HT-29 (cell line): ENCODE measurements around the gene PRR12. TPM values are rescaled to one million over a fixed set of nuclear protein-coding genes. Genes with fewer than 3 reads are reported as not detected.

Source experiments
- DNase-seq: peaks from one replicate; pipeline ENCODE4 v3.0.0-alpha.2; 2015; ENCODE audit warnings: low spot score
- total RNA-seq: library from RNA; depleted of rRNA; stranded (reverse); fragments of >200 nt; shearing (Covaris generic); gene quantifications from 2 replicates; pipeline ENCODE4 v1.2.3, GENCODE V29; 2014

PRR12 gene
- total RNA-seq, 1 experiment from 2014 or later: 15.3 TPM

DNA sequence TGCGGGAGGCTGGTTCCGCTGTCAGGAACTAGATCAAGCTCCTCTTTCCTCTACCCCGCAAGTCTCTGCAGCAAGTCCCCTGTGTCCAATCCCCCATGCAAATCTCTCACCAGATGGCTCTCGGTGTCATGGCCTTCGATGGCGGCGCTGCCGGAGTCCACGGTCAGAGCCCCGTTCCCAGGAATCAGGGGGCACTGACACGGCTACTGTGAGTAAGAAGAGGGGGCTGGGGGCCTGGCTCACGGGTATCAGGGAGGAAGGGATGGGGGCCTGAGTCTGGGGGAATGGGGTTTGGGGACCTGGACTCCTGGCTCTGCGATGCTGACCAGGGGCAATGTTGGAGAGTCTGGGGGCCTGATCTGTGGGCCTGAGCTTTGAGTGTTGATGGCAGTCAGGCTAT is 55.0 kb downstream of the PRR12 start:
- no peak for DNase-seq

DNA sequence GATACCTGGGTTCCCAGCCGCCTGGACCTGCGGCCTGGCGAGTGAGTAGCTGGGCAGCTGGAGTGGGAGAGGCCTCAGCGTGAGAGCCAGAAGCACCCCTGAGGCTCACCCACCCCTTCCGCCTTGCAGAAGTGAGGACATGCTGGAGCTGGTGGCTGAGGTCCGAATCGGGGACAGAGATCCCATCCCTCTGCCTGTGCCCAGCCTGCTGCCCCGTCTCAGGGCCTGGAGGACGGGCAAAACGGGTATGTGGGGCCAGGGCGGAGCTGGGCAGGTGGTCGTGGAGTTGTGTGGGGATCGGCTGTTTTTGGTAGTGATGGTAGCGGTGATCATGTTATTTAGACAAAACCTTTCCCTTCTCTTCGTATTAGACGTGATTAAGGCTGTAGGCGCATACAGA is 55.6 kb downstream of the PRR12 start:
- DNase-seq: no peak

DNA sequence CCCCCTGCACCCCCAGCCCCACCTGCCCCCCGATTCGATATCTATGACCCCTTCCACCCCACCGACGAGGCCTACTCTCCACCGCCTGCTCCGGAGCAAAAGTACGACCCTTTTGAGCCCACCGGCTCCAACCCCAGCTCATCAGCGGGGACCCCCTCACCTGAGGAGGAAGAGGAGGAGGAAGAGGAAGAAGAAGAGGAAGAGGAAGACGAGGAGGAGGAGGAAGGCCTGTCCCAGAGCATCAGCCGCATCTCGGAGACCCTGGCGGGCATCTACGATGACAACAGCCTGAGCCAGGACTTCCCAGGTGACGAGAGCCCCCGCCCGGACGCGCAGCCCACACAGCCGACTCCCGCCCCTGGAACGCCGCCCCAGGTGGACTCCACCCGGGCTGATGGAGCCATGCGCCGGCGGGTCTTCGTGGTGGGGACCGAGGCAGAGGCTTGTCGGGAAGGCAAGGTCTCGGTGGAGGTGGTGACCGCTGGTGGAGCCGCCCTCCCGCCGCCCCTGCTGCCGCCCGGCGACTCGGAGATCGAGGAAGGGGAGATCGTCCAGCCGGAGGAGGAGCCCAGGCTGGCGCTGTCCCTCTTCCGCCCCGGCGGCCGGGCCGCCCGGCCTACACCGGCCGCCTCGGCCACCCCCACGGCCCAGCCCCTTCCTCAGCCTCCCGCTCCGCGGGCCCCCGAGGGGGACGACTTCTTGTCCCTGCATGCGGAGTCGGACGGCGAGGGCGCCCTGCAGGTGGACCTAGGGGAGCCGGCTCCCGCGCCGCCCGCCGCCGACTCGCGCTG is 60.2 kb downstream of the PRR12 start:
- no peak for DNase-seq

DNA sequence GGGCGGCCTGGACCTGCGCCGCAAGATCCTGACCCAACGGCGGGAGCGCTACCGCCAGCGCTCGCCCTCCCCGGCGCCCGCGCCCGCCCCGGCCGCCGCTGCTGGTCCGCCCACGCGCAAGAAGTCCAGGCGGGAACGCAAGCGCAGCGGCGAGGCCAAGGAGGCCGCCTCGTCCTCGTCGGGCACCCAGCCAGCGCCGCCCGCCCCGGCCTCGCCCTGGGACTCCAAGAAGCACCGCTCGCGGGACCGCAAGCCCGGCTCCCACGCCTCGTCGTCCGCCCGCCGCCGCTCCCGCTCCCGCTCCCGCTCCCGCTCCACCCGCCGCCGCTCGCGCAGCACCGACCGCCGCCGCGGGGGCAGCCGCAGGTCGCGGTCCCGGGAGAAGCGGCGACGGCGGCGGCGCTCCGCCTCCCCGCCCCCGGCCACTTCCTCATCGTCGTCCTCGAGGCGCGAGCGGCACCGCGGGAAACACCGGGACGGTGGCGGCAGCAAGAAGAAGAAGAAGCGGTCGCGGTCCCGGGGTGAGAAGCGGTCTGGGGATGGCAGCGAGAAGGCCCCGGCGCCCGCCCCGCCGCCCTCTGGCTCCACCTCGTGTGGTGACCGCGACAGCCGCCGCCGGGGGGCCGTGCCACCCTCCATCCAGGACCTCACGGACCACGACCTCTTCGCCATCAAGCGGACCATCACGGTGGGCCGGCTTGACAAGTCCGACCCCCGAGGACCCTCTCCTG is 61.0 kb downstream of the PRR12 start:
- no peak for DNase-seq

DNA sequence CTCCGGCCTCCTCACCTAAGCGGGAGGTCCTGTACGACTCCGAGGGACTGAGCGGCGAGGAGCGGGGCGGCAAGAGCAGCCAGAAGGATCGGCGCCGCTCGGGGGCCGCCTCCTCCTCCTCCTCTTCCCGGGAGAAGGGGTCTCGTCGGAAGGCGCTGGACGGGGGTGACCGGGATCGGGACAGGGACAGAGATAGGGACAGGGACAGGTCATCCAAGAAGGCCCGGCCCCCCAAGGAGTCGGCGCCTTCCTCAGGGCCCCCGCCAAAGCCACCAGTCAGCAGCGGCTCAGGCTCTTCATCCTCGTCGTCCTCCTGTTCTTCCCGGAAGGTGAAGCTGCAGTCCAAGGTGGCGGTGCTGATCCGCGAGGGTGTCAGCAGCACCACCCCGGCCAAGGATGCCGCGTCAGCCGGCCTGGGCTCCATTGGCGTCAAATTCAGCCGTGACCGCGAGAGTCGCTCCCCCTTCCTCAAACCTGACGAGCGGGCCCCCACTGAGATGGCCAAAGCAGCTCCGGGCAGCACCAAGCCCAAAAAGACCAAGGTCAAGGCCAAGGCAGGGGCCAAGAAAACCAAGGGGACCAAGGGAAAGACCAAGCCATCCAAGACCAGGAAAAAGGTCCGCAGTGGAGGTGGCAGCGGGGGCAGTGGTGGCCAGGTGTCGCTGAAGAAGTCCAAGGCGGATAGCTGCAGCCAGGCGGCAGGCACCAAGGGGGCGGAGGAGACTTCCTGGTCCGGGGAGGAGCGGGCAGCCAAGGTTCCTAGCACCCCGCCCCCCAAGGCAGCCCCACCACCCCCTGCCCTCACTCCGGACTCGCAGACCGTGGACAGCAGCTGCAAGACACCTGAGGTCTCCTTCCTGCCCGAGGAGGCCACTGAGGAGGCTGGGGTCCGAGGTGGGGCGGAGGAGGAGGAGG is 61.8 kb downstream of the PRR12 start:
- DNase-seq: no peak

DNA sequence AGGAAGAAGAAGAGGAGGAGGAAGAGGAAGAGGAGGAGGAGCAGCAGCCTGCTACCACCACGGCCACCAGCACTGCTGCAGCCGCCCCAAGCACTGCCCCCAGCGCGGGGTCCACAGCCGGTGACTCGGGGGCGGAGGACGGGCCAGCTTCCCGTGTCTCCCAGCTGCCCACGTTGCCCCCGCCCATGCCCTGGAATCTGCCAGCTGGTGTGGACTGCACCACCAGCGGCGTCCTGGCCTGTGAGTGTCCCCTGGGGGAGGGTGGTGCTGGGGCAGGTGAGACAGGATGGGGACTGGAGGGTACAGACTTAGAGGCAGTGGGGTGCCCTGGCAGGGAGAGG is 62.5 kb downstream of the PRR12 start:
- no peak for DNase-seq

DNA sequence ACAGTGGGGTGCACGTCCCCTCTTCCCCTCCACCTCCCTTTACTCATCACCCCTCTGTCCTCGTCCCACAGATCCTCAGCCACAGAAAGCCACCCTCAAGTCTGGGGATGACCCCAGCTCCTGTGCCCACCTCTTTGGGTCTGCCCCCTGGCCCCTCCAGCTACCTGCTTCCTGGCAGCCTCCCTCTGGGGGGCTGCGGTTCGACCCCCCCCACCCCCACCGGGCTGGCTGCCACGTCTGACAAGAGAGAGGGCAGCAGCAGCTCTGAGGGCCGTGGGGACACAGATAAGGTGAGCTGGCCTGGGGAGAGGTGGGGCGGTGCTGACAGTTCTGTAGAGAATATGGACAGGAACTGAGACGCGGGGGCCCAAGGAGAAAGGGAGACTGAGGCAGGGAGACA is 63.6 kb downstream of the PRR12 start:
- DNase-seq: no peak

DNA sequence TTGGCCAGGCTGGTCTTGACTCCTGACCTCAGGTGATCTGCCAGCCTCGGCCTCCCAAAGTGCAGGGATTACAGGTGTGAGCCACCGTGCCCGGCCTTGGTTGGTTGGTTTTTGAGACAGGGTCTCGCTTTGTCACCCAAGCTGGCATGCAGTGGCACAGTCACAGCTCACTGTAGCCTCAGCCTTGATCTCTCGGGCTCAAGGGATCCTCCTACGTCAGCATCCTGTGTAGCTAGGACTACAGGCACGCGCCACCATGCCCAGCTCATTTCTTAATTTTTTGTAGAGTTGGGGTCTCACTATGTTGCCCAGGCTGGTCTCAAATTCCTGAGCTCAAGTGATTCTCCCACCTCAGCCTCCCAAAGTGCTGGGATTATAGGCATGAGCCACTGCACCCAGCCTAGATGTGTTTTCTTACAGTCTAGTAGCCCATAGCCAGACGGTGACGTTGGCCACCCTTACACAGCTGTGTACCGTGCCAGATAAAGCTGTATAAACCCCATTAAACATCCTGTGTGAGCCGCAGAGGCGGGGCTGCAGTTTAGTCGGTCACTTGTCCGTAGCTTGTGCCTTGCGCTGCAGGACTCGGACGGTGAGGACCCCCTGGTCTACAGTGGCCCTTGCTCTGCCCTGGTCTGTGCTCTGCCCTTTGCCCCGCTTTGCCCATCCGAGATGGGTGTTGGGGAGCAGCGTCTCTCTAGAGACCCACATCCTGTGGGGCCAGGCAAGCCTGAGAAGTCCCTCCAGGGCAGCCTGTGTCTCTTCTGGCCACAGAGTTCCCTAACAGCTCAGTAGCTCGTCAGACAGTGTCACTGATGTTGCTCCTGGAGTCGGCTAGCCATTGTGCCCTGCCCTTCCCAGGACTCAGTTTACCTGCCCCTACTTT is 64.8 kb downstream of the PRR12 start:
- no peak for DNase-seq

DNA sequence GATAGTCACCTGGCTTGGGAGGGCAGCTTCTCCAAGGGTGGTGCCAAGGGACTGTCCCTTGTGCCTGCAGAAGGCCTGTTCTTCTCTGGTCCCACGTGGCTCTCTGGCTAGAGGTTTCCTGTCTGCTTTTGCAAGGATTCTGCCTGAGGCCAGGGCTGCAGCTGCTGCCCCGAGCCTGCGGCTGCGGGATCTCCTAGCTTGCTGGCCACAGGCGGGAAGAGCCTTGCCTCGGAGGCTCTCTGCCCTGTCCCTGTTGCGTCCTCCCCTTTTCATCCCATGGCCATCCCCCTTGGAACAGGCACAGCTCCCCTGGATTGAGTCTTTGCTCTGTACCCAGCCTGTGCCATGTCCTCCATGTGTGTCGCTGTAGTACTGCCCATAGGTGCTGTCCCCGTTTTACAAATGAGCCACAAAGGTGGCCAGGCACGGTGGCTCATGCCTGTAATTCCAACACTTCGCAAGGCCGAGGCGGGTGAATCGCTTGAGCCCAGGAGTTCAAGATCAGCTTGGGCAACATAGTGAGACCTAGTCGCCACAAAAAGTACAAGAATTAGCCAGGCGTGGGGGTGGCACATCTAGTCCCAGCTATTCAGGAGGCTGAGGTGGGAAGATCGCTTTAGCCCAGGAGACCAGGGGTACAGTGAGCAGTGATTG is 65.6 kb downstream of the PRR12 start:
- no peak for DNase-seq

DNA sequence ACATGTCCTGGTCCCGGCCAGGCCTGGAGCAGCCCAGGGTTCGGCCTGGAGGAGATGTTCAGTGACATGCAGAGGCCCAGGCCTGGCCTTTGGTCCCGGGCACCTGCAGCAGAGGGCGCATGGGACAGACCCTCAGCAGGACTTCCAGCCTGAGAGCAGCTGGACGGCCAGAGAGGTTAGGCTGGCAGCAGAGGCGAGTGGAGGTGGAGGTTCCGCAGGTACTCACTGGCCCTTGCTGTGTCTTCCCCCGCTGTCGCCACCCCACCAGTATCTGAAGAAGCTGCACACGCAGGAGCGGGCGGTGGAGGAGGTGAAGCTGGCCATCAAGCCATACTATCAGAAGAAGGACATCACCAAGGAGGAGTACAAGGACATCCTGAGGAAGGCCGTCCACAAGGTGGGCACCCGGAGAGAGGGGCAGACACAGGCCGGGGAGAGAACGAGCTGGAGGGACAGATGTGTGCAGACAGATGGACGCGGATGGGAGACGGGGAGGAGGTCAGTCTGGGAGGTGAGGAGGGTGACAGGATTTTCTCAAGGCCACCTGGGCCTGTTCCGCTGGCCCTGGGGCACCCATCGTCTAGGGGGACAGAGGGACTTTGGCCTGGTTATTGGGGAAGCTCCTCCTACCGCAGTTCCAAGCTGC is 66.6 kb downstream of the PRR12 start:
- DNase-seq: no peak

DNA sequence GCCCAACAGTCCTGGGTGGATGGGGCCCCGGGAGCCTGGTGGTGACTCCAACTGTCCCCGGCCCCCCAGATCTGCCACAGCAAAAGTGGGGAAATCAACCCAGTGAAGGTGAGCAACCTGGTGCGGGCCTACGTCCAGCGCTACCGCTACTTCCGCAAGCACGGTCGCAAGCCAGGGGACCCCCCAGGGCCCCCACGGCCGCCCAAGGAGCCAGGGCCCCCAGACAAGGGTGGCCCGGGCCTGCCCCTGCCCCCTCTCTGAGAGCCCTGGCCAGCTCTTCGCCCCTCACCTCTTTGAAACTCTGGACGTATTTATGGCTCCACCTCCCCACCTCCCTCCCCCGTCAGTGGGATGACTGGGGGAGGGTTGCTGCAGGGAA is 67.1 kb downstream of the PRR12 start:
- no peak for DNase-seq

DNA sequence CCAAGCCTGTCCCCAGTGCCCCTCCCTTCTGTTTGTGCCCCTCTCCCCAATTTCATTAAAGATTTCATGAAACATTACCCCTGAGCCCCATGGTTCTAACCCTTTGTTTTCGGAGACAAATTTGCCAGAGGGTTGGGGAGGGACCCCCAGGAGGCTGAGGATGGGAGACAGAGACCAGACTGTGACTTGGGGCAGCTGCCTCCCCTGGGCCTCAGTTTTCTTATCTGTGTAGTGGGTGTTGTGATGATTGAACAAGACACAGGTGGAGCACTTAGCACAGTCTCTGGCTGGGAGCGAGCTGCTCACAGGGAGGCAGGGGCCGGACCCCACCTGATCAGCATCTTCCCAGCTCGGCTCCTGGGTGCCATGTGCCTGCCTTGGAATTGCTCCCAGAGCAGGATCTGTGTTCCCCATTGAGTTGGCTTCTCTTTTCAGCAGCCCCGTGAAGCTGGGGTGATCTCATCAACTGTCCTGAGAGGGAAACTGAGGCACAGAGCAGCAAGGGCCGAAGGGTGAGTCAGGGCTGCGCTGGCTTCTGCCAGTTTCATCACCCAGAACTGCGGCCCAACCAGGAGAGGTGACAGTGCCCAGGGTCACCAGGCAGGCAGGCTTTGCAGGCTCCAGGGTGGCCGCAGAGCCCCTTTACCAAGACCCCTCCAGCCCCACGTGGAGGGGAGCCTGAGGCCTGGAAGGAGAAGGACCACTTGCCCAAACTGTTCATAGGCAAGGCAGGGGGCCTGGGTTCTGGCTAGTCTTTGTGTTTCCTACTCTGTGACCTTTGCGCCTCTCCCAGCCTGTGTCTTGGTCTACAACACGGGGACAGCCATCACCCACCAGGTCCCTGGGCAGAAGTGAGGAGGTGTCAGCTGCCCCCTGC is 67.8 kb downstream of the PRR12 start:
- no peak for DNase-seq

DNA sequence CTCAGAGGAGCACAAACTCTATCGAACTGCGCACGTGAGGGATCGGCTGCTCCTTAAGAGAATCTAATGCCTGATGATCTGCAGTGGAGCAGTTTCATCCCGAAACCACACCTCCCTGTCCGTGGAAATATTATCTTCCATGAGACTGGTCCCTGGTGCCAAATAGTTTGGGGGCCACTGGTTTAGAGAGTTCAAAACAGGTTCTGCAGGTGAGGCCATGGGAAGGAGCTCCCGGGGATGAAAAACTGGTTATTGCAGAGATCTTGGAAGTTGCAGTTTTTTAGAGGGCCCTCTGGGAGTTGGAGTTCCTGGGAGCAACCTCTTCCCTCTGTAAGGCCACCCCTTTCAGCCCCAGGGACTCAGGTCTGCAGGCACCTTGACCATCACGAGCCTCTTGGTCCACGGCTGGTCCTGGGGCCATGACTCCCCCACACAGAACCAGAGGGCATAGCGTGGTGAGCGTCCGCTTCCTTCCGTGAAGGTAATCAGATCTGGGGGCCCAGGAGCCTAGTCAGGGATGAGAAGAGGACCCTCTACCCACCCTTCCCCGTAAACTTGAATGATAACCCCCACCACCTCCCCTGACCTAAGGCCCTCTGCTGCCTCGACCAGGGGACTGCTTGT is 69.5 kb downstream of the PRR12 start:
- no peak for DNase-seq

DNA sequence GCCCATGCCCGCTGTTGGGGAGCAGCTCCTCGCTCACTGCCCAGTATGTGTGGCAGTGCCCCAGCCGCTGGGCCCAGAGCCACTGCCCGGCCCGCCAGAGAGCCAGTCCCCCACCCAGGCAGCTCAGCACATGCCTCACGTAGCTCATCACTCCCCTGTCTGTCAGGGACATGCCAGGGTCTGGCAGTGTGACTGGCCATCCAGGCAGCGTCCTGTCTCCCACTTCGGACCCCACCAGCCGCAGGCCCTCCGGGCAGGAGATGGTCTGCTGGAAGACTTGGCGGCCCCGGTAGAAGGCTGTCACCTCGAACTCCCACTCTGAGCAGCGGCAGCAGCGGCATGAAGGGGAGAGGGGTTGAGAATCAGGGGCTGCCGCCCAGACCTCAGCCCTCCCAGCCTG is 71.0 kb downstream of the PRR12 start:
- DNase-seq: no peak

DNA sequence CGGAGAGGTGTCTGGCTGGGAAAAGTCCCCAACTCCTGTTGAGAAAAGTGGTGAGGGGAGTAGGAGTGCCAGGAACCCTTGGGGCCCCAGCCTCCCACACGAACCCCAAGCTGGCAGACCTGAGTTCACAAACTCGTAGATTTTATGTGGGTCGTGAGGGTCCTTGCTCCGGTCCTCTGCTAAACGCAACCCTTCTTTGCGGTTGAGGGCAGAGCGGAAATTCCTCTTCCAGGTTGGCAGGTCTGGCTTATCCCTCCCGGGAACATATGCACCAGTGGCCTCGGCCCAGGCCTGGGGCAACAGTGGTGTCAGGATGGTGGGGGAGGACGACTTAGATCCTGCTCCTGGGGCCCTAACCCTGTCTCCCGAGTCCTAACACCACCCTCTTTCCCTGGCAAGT is 72.2 kb downstream of the PRR12 start:
- no peak for DNase-seq

DNA sequence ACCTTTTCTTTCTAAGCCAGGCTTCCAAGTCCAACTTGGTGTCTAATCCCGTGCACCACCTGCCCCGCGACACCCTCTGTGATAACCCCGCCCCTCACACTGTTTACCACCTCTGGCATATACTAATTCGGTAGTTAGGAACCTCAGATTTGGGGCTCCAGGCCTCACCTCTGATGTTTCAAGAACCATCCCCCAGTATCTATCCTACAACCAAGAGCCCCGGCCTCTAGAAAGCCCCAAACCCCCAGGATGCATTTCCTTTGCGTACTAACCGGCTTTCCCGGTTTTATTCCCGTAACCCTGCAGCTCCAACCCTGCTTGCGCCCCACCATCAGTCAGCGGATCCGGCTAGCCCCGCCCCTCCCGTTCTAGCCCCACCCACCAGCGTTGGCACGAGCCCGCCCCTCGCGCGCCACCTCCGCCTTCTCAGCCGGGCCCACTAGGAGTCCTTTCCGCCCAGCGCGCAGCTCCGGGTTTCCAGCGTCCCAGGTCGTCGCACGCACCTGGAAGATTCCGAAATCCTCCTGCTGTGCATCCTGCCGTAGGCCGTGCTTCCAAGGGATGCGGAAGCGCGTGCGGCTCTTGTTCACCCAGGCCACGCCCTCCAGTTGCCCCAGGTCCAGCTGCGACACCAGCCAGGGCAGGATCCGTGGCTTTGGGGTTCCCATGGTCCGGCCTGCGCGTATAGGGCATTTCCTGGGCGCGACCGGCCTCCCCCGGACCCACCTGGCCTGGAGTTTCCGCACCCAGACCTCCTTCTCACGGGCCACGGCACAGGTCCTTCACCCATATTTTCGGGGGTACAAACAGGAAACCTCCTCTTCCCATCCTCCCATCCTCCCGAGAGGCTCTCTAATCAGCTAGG is 73.4 kb downstream of the PRR12 start:
- peak; percentile 99 for DNase-seq

DNA sequence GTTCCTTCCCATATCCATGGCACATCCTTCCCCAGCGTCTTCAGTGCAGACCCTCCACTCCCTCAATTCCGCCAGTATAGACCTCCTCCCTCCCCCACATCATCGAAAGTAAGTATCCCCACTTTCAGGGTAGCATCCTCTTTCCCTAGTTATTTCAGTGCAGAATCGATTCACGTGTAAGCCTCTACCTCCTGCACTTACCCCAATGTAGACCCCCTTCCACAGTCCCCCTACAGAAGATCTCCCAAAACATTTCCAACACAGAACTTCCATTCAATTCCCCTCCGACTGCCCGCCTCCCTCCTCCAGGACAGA is 74.0 kb downstream of the PRR12 start:
- DNase-seq: no peak
